GM19468 (cell line): ENCODE measurements around the gene USP3.
A peak's percentile ranks its signal among the peaks of the same experiment; 100 is the strongest.

ENCODE experiments used
- ATAC-seq: cut with Tn5 transposase; IDR thresholded peaks from one replicate; pipeline ENCODE4 v1.9.1; 2021; ENCODE audit warnings: mild to moderate bottlenecking, moderate library complexity, moderate number of reproducible peaks; ENCODE audit not compliant: unreplicated experiment; ENCODE audit errors: extremely low read depth

Gene USP3

DNA sequence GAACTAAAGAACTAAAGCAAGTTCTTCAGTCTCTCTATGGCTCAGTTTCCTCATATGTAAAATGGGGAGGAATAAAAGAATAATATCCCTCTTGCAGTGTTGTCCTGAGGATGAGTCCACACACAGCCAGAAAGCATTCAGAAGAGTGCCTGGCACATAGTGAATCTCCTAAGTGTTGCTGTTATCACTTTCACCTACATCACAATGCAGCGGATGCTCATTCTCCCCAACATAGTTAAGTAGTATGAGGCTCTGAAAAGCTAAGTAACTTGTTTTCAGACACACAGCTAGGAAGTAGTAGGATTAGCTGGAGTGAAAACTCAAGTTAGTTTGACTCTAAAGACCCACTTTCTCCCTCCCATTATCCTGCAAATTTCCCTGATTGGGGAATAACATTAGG is 9.1 kb upstream of the USP3 start:
- ATAC-seq = no peak

DNA sequence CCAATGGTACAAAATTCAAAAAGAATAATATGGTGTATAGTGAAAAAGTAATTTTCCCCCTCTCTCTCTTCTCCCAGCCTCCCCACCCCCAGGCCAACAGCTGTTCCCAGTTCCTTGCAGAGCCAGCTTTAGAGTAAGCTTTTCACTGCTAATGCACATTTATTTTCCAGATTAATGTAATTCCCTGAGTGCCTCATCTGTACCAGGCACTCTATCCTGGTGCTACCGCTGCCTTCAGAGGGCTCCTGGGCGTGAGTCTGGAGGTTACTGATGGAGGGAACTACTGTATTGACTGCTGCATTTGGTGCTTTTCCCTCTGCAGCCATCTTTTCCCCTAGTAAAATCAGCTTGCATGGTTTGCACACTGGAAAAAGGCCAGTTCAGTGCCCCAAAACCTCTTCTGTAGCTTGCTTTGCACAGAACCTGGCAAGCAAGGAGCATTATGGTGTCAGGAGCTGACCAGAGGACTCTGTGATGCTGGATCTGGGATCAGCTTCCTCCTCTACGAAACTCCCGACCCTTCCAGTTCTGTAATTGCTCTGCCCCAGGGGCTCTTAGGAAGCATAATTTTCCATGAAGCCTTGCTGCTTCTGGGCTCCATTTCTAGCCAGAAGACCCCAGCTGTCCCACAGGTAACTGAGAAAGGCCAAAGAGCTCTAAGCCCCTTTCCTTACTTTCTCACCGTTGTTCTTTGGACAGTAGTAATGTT is 8.5 kb upstream of the USP3 start:
- no peak for ATAC-seq

DNA sequence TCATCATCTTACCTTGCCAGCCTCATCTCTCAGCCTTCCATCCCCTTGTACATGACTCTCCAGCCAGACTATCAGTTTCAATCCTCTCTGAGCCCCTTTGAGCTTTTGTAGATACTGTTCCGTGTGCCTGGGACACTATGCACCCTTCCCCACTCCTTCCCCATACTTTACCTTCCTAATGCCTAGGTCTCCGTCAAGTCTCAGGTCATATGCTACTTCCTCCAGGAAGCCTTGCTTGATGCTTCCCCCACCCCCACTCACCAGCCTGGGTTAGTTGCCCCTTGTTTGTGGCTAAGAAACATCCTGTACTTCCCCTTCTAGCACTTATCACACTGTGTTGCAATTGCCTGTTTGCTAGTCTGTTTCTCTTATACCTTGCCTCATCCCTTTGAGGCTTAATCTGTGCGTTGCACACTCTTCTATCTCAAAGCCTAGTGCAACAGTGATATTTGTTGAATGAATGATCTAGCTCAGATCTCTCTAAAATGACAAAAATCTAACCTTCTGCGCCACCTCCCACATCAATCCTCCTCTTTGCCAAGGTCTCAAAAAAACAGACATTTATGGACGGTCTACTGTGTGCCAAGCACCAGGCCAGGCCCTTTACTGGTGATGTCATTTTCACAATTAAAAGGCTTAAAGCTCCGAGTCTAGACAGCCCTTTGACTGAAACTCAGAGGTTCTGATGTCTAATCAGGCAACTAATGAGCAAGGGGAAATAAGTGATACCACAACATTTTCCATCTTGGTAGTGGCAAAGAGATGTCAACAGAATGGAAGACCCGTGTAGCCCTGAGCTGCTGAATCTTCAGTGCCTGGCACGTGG is 6.5 kb upstream of the USP3 start:
- ATAC-seq = peak; percentile 27

DNA sequence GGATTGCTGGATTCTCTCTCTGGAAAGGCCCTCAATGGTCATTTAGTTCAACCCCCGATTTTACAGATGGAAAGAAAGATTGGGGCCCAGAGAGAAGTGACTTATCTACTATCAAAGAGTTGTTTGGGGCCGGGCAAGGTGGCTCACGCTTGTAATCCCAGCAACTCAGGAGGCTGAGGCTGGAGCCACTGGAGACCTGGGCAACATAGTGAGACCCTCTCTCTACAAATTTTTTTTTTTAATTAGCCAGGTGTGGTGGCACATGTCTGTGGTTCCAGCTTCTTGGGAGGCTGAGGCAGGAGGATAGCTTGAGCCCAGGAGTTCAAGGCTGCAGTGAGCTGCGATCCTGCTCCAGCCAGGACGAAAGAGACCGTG is 5.2 kb upstream of the USP3 start:
- no peak for ATAC-seq

DNA sequence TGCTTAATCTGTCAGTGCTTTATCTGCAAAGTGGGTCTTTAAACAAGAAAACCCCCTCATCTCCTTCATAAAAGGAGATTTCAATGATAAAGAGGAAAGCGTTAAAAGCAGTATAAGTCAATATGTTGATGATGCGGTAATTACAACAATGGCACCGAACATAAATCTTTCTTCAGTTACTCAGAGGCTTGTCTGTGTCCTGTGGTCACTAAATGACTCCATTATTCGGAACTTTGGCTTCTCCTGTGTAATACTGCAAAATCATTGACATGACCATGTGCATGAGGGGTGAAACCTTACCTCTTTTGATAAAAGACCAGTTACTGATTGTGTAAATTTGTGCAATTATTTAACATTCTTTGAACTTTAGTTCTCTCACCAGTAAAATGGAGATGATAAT is 4.8 kb upstream of the USP3 start:
- ATAC-seq = no peak

DNA sequence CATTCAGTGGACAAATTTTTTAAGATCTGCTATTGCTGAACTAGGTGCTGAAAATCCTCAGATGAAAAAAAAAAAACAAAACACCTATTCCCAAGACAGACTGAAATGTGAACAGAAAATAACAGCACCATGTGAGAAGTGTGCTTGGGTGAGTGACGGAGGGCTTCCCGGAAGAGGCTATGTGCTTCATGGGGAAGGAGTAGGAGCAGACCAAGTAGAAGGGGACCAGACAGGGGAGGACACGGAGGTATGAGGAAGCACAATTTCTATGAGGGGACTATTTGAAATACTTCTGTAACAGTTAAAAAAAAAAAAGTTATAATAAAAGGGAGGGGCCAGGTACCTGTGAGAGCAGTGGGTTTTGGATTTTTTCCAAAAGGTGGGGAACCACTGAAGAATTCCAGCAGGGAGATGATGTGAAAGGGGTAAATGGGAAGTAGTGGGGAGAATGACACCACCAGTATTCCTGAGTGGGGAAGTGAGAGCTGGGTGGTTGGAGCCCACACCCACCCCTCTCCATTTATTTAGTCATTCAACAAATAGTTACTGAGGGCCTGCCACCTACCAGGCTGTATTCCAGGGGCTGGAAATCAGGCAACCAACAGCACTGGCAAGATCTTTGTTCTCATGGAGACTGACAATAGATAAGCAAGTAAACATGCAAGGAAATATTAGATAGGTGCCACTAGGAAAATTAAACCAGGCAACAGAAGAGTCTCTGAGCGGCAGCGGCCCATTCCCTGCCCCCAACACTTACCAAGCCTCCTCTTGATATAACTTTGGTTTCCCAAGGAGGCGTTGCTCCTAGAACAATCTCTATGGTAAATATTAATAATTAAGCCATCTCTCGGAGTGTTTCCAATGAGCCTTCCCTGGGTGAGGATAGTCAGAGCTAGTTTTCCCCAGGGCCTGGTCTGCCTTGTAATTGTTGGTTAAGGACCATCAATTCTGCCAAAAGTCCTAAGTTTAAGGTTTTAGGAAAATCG is 3.8 kb upstream of the USP3 start:
- no peak for ATAC-seq

DNA sequence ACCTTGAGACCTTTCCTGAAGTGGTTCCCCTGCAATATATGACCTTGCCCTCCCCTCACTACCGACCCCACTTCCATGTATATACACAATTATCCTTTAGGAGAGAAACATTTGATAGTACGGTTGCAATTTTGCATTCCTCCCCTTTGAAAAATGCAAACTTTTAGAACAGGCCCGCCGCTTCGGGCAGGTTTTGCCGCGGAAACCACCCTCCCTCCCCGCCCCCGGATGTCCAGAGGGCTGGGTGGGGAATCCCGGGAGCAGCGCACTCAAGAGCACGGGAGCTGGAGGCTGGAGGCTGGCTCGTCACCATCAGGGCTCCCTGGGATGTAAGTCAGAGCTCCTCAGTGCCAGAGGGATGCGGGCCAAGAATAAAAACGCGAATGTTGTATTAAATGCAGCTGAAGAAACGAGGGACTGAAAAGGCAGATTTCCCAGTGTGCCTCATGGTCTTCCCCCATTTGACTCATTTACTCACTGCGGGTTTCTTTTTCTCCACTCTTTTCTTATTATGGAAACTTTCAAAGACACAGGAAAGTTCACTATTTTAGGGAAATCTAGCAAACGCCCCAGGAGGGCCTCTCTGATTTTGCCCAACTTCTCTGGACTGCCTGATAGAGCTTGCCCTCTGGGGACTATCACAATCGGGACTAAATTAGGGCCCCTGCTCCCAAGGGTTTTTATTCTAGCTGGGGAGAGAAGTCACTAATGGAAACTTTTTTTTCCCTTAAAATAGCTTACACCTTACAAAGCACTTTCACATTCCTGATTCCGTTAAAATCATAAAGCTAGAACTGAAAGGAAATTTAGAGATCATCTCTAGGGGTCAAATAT is 2.9 kb upstream of the USP3 start:
- ATAC-seq = no peak

DNA sequence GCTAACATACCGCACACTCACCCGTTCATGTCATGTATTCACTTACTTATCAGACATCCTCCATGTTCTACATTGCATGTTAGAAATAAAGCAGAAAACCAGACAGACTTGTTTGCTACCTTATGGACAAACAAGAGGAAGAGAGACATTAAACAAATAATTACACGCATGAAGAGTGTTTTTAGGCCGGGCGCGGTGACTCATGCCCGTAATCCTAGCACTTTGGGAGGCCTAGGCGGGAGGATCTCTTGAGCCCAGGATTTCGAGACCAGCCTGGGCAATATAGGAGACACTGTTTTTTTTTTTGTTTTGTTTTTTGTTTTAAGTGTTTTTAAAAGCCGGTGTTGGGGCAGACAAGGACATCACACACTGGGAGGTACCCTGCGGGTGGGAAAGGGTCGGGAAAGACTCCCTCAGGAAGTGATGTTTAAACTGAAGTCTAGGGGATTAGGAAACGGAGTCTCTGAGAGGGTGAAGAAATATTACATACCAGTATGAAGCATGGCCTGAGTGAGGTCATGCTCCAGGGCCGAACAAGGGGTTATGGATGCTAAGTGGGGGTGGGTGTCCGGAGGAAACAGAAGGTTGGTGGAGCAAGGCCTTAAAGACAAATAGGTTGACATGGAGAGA is 2.1 kb upstream of the USP3 start:
- no peak for ATAC-seq

DNA sequence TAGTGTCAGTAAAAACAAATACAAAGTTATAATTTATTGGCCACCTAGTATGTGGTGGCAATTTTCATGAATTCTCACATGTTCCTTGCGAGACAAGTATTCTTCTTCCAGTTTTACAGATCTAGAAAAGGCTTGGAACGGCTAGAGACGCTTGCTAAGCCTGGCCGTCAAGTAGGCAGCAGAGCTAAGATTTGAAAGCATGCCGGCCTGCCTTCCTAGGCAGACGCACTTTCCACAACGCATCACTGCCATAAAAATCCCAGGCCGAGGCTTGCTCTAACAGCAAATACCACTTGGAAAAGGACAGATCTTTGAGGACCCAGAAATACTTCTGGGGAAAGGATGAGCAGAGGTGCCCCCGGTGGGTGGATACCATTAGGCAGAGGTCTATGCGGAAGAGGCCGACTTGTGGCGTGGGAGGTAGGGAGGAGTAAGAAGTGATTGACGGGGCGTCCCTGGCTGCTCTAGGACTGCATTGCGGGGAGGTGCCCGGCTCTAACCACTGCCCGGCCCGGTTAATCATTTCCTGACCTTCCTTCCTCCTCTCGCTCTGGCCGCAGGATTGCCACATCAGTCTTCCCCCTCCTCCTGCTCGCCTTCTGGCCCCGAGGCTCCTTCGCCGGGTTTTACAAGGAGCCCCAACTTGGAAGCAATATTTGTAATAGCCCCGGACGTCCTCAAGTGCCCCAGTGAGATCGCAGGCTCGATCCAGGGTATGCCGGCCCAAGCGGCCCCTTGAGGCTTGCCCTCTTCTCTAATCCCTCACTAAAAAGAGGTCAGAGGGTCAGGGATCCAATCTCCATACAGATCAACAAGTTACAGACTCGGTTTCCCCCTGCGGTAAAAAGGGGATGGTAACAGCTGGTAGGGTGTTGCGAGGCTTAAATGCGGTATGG is 1.3 kb upstream of the USP3 start:
- no peak for ATAC-seq

DNA sequence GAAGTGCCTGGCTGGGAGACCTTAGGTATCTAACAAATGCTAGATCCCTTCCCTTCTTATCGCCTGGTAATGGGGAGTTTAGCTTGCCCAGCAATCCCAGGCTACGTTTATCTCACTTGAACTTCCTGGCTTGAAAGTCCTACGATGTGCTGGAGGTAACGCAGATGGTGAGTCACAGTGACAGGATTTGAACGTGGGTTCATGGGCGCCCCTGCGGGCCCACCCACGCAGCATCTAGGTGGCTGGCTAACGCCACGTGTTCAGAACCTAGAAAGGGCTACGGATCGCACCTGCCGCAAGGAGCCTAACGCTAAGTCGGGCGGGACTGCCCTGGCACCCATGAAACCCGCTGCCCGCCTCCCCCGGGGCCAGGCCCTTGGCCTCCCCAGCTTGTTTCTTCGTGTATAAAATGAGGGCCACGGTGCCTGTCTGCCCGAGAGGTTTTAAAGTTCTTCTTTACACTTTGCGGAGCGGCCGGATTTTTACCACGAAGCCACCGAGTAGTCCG is 600 bp upstream of the USP3 start:
- no peak for ATAC-seq

DNA sequence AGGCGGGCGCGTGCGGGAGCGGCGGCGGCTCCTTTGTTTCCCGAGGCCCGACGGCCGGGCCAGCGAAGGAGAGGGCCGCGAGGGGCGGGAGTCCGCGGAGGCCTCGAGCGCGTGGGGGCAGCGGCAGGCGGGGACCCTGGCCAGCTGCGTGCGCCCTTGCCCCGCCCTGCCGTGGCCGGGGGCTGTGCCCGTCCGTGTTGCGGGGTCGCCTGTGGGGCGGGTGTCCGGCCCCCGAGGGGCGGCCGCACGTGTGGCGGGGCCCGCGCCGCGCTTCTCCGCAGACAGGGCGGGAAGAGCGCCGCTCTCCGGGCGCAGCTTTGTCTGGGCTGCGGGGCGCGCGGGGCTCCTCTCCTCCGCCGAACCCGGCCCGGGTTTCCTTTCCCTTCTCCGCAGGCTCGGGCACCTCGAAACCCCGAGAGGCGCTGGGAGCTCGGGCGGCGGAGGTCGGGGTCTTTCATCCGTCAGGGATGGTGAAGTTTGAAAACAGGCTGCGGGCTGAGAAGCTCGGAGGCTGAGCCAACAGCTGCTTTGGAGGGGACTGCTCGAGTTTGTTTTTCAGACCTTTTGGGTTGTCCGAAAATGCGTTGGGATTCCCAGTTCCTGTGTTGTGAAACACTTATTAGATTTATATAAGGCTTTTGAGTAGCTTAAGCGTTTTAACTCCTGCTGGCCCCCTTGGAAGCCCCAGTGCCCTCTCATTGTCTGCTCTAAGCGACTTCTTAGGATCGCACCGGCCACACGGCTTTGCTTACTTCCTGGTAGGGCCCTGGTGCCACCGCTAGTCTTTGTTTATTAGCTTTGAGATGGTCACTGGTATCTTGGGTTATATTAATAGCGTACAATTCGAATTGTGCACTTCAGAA is 817 bp downstream of the USP3 start:
- ATAC-seq = no peak

DNA sequence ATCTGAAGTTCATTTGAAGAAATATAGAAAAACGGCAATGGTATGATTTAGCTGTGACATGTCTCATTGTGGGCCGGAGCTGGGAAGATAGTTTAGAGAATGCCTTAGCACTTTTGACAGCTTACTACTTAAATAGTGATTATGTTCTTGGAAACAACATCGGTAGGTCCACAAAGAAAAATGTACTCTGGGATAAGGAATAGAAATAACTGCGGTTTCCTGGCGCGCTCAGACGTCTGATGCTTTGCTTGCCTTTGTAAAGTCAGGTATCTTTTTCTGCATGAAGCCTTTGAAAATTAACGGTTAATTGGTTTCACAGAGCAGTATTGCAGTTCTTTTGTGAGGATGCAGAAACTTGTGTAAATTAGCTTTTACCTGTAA is 1.4 kb downstream of the USP3 start:
- no peak for ATAC-seq

DNA sequence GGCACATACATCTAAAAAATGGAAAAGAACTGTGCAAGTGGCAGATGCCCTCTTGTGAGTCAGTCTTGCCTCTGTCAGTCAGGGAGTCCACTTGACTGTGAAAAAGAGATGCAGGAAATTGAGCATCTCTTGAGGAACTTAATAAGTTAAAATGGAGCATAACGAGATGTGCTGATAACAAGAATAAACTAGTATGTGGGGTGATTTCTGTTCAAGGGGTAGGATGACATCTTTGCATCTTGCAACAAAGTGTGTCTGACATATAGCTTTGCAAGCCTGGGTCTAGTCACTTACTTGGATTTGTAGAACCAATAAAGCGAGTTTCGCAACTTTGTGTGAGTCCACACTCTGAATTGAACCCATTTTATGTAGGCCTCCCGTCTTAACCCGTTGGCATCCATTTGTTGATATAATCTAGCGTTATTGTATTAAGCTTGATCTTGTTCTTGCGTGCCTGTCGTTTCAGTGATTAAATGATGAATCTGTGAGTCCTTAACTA is 2.2 kb downstream of the USP3 start:
- ATAC-seq = no peak

DNA sequence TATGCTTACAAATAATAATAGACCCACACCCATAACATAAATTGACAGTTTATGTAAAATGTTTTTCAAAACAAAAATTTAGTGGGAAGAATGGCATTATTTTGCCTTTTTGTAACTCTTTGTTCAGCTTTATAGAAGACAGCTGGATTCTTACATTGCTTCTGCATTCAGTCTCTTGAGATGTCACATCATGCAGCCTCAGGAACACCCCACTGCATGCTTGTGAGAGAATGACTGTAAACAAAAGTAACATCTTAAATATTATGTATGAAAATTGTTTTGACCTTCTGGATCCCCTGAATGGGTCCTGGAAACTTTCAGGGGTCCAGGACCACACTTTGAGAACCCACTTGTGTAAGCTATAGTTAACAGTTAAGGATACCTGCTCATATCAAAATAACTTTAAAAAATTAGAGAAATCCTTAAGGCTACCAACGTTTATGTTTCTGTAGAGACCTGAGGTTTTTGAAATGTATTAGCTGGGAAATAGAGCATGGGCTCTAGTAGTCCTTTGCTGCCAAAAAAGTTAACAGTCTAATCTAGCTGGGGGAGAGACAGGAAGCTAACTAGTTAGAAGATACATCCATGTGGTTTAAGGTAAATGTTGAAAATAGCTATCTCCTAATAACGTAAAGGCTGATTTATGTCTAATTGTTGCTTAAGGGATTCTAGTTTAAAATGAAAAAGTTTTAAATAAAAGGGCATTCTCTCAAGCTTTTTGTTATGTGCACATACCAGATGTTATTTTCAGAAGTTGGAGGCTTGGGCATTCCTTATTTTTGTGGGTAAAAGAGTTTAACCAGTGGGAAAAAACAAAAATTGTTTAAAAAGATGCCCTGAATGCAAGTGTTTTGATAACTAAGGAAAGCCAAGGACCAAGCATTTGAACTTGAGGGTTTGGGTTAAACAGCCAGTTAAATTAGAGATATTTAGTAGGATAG is 3.8 kb downstream of the USP3 start:
- ATAC-seq = no peak

DNA sequence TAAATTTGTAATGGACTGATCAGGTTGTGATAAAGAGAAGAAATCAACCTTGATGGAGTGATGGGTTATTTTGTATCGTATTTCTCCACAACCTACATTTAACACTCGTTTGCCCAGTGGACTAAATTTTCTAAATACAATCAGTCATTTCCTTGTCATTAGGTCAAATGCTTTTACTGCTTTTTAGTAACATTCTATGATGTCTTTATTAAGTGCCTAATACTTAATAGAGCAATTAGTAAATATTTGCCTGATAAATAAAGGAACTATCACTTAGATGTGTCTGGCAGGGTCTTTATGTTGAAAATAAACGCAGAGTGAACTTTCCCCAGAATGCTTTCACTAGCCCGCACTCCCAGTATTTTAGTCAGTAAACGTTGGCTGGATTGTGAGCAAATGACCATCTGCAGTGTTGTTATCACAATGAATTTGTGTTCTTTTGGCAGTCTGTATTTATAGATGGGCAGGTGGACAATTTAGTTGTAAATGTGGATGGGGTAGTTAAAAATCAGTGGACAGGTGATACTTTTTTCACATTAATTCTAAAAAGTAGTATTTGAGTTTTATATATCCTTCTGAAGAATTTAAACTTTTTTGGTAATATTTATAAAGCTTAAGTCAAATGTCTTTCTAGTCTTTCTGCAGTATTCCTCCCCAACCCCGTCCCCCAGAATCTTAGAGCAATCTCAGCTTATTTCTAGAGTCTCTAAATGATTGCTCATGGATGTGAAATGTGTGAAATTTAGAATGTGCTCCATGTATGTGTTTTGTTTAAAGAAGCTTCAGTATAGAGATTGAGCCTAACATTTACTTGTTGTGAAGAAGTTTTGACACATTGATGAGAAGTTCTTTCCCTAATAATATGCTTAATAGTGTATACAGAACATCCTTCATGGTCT is 4.9 kb downstream of the USP3 start:
- no peak for ATAC-seq
